ENCODE measurements around the gene RNF26. TPM values are rescaled to one million over a fixed set of nuclear protein-coding genes. Genes with fewer than 3 reads are reported as not detected.
A peak's percentile ranks its signal among the peaks of the same experiment; 100 is the strongest.

Gene RNF26
- total and polyA plus RNA-seq, 2 of the 4 experiments (the other 2 are of a cell fraction): 3.4 to 36.7 TPM

- H3K4me3 ChIP-seq (ENCODE audit: insufficient read depth, low read depth, low read length): no peak overlapping the region
- 94% methylated on average over 5 of the region's 10 CpGs; no CpG with 5 or more reads in 1 of the 2 experiments for WGBS, 2 experiments (ENCODE audit: extremely low coverage in 2 of 2, insufficient read length in 1 of 2)
- H4K5ac ChIP-seq (ENCODE audit: low read depth, low read length): no peak overlapping the region
- no peak overlapping the region for H3K27ac ChIP-seq (ENCODE audit: insufficient read depth, low read length)
- H3K36me3 ChIP-seq (ENCODE audit: control insufficient read depth, insufficient read depth, low read length): no peaks in the 10 kb centered on the region
- in situ Hi-C loops (cut with MboI; ENCODE audit: low sequenced_read_pairs) (loop anchor here (5.0 to 25.0 kb wide), 2 partner anchors 113 to 753 kb away; no protein-coding TSS in a partner anchor), dilution Hi-C loops (cut with HindIII; ENCODE audit: low sequenced_read_pairs, unreplicated experiment) (no loop called here), intact Hi-C loops (cut with micrococcal nuclease) (loop anchor here (10.0 kb wide), 1 partner anchor 365 kb away; the partner anchor contains the start of gene NECTIN1)
- H3K23ac ChIP-seq (ENCODE audit: low read depth, low read length): no peak overlapping the region
- no peak for ATAC-seq (ENCODE audit: low read depth)
- no peaks in the 10 kb centered on the region for H3K9me3 ChIP-seq (ENCODE audit: control insufficient read depth, insufficient read depth, low read length)
- no peak overlapping the region for H4K91ac ChIP-seq (ENCODE audit: insufficient read depth, low read depth, low read length)
- H3K9ac ChIP-seq (ENCODE audit: low read depth, low read length): no peak overlapping the region
- ChIA-PET CTCF (no interaction called here), POLR2A (ENCODE audit: unreplicated experiment) (no interaction called here)
- H3K9me1 ChIP-seq (ENCODE audit: insufficient read depth, low read length): peaks cover 22% of the 10 kb centered on the region
- H2BK5ac ChIP-seq (ENCODE audit: low read depth, low read length, poor library complexity, severe bottlenecking): no peak overlapping the region
- H3K27me3 ChIP-seq (ENCODE audit: control insufficient read depth, insufficient read depth, low read length): no peaks in the 10 kb centered on the region
- peaks cover 18% of the 10 kb centered on the region for H3K4me1 ChIP-seq (ENCODE audit: control insufficient read depth, insufficient read depth, low read length)
- peak overlapping the region; percentile 48 for H2AK5ac ChIP-seq (ENCODE audit: low read depth, low read length)
- H2BK20ac ChIP-seq (ENCODE audit: low read depth, low read length): no peak overlapping the region
- H3K4me2 ChIP-seq (ENCODE audit: low read depth, low read length): no peak overlapping the region
- H2BK120ac ChIP-seq (ENCODE audit: low read depth, low read length): no peak overlapping the region
- no TSS peak for BruUV-seq (replicated peaks)
- H4K20me1 ChIP-seq (ENCODE audit: insufficient read depth, low read length): peaks cover 12% of the 10 kb centered on the region
- DNase-seq: no peak
- H2BK15ac ChIP-seq (ENCODE audit: low read depth, low read length): no peak overlapping the region
- no peak overlapping the region for H2AFZ ChIP-seq (replicated peaks; ENCODE audit: low read length, poor library complexity)
- H3K4ac ChIP-seq (ENCODE audit: low read depth, low read length): no peak overlapping the region
- H3K14ac ChIP-seq (replicated peaks; ENCODE audit: low read depth, low read length): no peak overlapping the region
- no peak overlapping the region for H3K56ac ChIP-seq (ENCODE audit: extremely low read depth, insufficient read depth, low read length)
- H4K8ac ChIP-seq (ENCODE audit: low read depth in 2 of 2, low read length in 2 of 2): no peak overlapping the region
- no peak overlapping the region for H2AK9ac ChIP-seq (replicated peaks; ENCODE audit: low read depth, low read length, poor library complexity)
- H3K18ac ChIP-seq (ENCODE audit: low read depth, low read length): no peak overlapping the region
- peaks cover 0 to 3% of the 10 kb centered on the region in 2 experiments; a peak in 1 of 4 replicates for H3K79me1 ChIP-seq (ENCODE audit: low read depth in 1 of 2, low read length in 2 of 2)
- TF ChIP-seq CTCF (conservative IDR thresholded peaks at IDR 0.05; ENCODE audit: low read depth, low read length) (no peak), FOS (IDR thresholded peaks at IDR 0.05; ENCODE audit: low read depth, low read length) (no peak), CHD1 (IDR thresholded peaks at IDR 0.05; ENCODE audit: low read depth, low read length) (no peak), BHLHE40 (IDR thresholded peaks at IDR 0.05; ENCODE audit: low read depth, low read length) (no peak), CEBPB (IDR thresholded peaks at IDR 0.05; ENCODE audit: low read depth, low read length) (no peak), MAZ (IDR thresholded peaks at IDR 0.05; ENCODE audit: borderline replicate concordance, low read depth, low read length) (no peak), MAFK (IDR thresholded peaks at IDR 0.05; ENCODE audit: low read depth, low read length) (no peak), RAD21 (IDR thresholded peaks at IDR 0.05; ENCODE audit: low read length) (no peak), NFE2L2 (IDR thresholded peaks at IDR 0.05; ENCODE audit: low read depth, low read length) (no peak), SMC3 (IDR thresholded peaks at IDR 0.05; ENCODE audit: low read depth, low read length) (no peak), MXI1 (IDR thresholded peaks at IDR 0.05; ENCODE audit: borderline replicate concordance, low read depth, low read length) (no peak), RFX5 (IDR thresholded peaks at IDR 0.05; ENCODE audit: low read depth, low read length) (no peak), POLR2A (IDR thresholded peaks at IDR 0.05; ENCODE audit: low read depth, low read length) (no peak)
- TF ChIP-seq, protein P1, sequence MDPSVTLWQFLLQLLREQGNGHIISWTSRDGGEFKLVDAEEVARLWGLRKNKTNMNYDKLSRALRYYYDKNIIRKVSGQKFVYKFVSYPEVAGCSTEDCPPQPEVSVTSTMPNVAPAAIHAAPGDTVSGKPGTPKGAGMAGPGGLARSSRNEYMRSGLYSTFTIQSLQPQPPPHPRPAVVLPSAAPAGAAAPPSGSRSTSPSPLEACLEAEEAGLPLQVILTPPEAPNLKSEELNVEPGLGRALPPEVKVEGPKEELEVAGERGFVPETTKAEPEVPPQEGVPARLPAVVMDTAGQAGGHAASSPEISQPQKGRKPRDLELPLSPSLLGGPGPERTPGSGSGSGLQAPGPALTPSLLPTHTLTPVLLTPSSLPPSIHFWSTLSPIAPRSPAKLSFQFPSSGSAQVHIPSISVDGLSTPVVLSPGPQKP (IDR thresholded peaks at IDR 0.05; ENCODE audit: borderline replicate concordance, low read depth, low read length): no peak
- TF ChIP-seq, protein P2, sequence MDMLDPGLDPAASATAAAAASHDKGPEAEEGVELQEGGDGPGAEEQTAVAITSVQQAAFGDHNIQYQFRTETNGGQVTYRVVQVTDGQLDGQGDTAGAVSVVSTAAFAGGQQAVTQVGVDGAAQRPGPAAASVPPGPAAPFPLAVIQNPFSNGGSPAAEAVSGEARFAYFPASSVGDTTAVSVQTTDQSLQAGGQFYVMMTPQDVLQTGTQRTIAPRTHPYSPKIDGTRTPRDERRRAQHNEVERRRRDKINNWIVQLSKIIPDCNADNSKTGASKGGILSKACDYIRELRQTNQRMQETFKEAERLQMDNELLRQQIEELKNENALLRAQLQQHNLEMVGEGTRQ (IDR thresholded peaks at IDR 0.05; ENCODE audit: low read depth, low read length): no peak
These were observed 25.3 kb downstream of the RNF26 start for GRCh38 chr11:119359365-119360214.

Measured in IMR-90 (cell line).